Activated T-helper 2 cell treated with anti-CD3 and anti-CD28 coated beads, Interferon-gamma antibody, Interleukin-2, Interleukin-4, amounts not matched to agents 10 μg/mL and 5 μg/mL and 100 μg/mL, durations not matched to agents 14 hours and 24 hours and 36 hours (primary cell): ENCODE results near the gene KDM2A. TPM values are rescaled to one million over a fixed set of nuclear protein-coding genes. Genes with fewer than 3 reads are reported as not detected.

Experiments
- DNase-seq: peaks from one replicate; pipeline ENCODE4 v3.0.0; 2021; ENCODE audit warnings: low spot score
- H3K27ac Mint-ChIP-seq: one replicate; pipeline ENCODE4 v1.8.0; 2021; ENCODE audit warnings: mixed read lengths
- H3K27me3 Mint-ChIP-seq: one replicate; pipeline ENCODE4 v1.8.0; 2021; ENCODE audit warnings: low read depth, mixed read lengths
- H3K36me3 Mint-ChIP-seq: one replicate; pipeline ENCODE4 v1.8.0; 2021; ENCODE audit warnings: low read depth, mixed read lengths
- H3K4me1 Mint-ChIP-seq: one replicate; pipeline ENCODE4 v1.8.0; 2021; ENCODE audit warnings: low read depth, mixed read lengths
- H3K4me3 Mint-ChIP-seq: one replicate; pipeline ENCODE4 v1.8.0; 2021; ENCODE audit warnings: low read depth, mild to moderate bottlenecking, moderate library complexity, mixed read lengths
- H3K9me3 Mint-ChIP-seq: one replicate; pipeline ENCODE4 v1.8.0; 2021; ENCODE audit warnings: mixed read lengths
- intact Hi-C: fragments of 100-400 bp; cut with micrococcal nuclease; formaldehyde crosslinking; loops from one replicate; pipeline ENCODE4 v1.15.1; 2023
- total RNA-seq: library from RNA; stranded (reverse); gene quantifications from 2 replicates; pipeline ENCODE4 v1.2.3, GENCODE V29; 2022

The KDM2A gene
- total RNA-seq, 1 donor from 2014 or later, result 96.0 TPM

GRCh38 chr11:67262731-67263675 lies 143.9 kb downstream of the KDM2A start:
- intact Hi-C loops, result loop anchor here (2.0 to 5.0 kb wide), 2 partner anchors 22 to 129 kb away; partner anchors contain the start of gene RAD9A
- no peaks in the 10 kb centered on the region for H3K9me3 Mint-ChIP-seq
- peak; percentile 68 for DNase-seq
- H3K4me3 Mint-ChIP-seq, result peak overlapping the region; percentile 63
- H3K4me1 Mint-ChIP-seq, result peaks cover 50% of the 10 kb centered on the region
- peak overlapping the region; percentile 86 for H3K27ac Mint-ChIP-seq
- H3K27me3 Mint-ChIP-seq, result no peaks in the 10 kb centered on the region
- peaks cover 16% of the 10 kb centered on the region for H3K36me3 Mint-ChIP-seq

DNA sequence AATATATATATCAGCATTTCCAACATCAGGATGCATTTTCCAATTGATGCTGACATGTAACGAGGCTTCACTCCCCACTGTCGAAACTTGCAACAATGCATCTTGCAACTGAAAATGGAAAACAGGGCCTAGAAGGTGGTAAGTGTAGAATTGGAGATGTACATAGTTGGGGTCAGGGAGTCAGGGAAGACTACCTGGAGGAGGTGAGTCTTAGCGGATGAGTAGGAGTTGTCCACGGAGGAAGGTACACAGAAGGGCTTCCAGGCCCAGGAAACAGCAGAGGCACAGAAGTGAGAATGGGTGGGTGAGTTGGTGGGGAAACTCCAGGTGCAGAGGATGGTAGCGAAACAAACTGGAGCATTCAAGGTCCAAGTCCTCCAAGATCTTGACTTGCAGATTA lies 145.2 kb downstream of the KDM2A start:
- no peaks in the 10 kb centered on the region for H3K27me3 Mint-ChIP-seq
- H3K36me3 Mint-ChIP-seq, result peaks cover 23% of the 10 kb centered on the region
- intact Hi-C loops, result loop anchor here (2.0 to 5.0 kb wide), 2 partner anchors 128 to 223 kb away; partner anchors contain the start of gene RAD9A

GRCh38 chr11:67264877-67265632 lies 146.0 kb downstream of the KDM2A start:
- H3K36me3 Mint-ChIP-seq, result peaks cover 31% of the 10 kb centered on the region
- H3K4me3 Mint-ChIP-seq, result peak overlapping the region; percentile 77
- H3K9me3 Mint-ChIP-seq, result no peaks in the 10 kb centered on the region
- DNase-seq, result no peak
- H3K4me1 Mint-ChIP-seq, result peaks cover 57% of the 10 kb centered on the region
- intact Hi-C loops, result loop anchor here (2.0 to 5.0 kb wide), 3 partner anchors 117 to 222 kb away; partner anchors contain the start of gene RAD9A
- H3K27me3 Mint-ChIP-seq, result no peaks in the 10 kb centered on the region
- peak overlapping the region; percentile 85 for H3K27ac Mint-ChIP-seq

More for the DNA sequence above, 145.2 kb downstream of the KDM2A start:
- Mint-ChIP-seq H3K27ac (peak overlapping the region; percentile 85), H3K9me3 (no peaks in the 10 kb centered on the region), H3K4me3 (peak overlapping the region; percentile 77), H3K4me1 (peaks cover 56% of the 10 kb centered on the region)
- no peak for DNase-seq

GRCh38 chr11:67265633-67266448 lies 146.8 kb downstream of the KDM2A start:
- intact Hi-C loops, result loop anchor here (2.0 to 5.0 kb wide), 2 partner anchors 116 to 221 kb away; no protein-coding TSS in a partner anchor
- DNase-seq, result peak; percentile 77
- Mint-ChIP-seq H3K4me3 (peak overlapping the region; percentile 78), H3K27ac (peak overlapping the region; percentile 85), H3K27me3 (no peaks in the 10 kb centered on the region), H3K4me1 (peaks cover 65% of the 10 kb centered on the region), H3K9me3 (no peaks in the 10 kb centered on the region), H3K36me3 (peaks cover 39% of the 10 kb centered on the region)

DNA sequence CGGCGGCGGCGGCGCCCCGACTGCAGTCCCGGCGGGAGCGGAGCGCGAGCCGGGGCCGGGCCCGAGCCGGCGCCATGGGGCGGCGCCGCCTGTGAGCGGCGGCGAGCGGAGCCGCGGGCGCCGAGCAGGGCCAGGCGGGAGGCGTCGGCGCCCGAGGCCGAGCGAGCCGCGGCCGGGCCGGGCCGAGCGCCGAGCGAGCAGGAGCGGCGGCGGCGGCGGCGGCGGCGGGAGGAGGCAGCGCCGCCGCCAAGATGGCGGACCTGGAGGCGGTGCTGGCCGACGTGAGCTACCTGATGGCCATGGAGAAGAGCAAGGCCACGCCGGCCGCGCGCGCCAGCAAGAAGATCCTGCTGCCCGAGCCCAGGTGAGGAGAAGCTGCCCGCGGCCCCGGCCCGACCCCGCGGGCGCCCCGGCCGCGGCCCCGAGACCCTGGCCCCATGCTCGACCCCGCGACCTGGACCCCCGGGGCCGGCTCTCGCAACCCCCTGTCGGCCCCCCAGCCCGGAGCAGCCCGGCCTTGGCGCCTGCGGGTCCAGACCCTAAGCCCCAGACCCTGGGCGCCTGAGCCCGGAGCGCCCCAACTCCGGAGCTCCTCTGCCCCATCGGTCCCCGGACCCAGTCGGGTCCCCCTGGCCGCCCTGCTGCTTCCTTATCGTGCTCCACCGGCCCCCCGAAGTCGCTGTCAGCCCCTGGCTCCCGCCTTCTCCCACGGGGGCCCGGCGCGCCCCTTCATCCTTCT lies 147.6 kb downstream of the KDM2A start, which contains the start of gene GRK2:
GRK2 (plus strand) TSS at position 25 of the 739 bp plus-strand sequence; CDS start at position 252, 227 bp downstream.
- Mint-ChIP-seq H3K36me3 (peaks cover 46% of the 10 kb centered on the region), H3K4me3 (peak within 1 kb of the TSS; percentile 94), H3K4me1 (peaks cover 71% of the 10 kb centered on the region), H3K9me3 (no peaks in the 10 kb centered on the region), H3K27me3 (no peaks in the 10 kb centered on the region), H3K27ac (peak within 1 kb of the TSS; percentile 98)
- peak; percentile 32 for DNase-seq
- intact Hi-C loops, result loop anchor here (5.0 kb wide), 1 partner anchor 116 kb away; no protein-coding TSS in a partner anchor

DNA sequence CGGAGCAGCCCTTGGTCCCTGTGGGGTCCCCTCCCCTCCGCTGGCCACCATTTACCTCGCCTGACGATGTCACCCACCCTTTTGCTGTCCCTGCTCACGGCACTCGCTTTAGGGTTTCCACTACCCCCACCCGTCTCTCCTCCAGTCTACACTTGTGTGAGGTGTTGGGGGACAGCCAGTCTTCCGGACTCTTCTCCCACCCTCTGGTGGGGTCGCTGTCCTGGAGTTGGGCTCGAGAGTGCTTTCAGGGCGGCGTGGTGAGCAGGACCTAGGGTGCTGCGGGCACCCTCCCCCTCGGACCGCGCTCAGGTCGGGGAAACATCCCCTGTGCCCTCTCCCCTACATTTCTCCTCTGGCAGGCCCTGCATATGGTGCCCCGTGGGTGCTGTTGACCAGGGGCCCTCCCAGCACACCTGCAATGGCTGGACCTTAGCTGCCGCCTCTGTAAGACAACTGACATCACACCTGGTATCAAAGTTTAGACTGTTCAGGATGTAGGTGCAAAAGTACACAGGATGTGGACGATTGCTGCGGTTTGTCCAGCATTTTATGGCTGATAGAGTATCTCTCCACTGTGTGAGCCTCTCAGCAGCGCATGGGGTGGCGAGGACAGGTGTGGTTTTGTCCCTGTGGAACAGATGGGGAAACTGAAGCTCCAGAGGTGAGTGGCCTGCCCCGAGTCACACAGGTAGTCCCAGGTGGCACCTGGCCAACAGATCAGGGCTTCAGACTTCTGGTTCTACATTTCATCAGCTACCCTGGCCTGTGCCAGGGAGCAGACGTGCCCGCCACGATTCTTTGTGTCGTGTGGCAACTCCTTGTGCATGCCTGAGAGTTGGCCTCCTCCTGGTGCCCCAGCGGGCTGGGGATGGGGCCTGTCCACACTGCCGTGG lies 148.4 kb downstream of the KDM2A start:
- Mint-ChIP-seq H3K36me3 (peaks cover 54% of the 10 kb centered on the region), H3K9me3 (no peaks in the 10 kb centered on the region), H3K4me1 (peaks cover 72% of the 10 kb centered on the region), H3K27ac (peak overlapping the region; percentile 98), H3K27me3 (no peaks in the 10 kb centered on the region), H3K4me3 (peak overlapping the region; percentile 94)
- intact Hi-C loops, result loop anchor here (1.0 to 5.0 kb wide), 4 partner anchors 10 to 115 kb away; no protein-coding TSS in a partner anchor
- DNase-seq, result peak; percentile 32

GRCh38 chr11:67268081-67268961 lies 149.3 kb downstream of the KDM2A start:
- Mint-ChIP-seq H3K27me3 (no peaks in the 10 kb centered on the region), H3K4me1 (peaks cover 69% of the 10 kb centered on the region), H3K36me3 (peaks cover 62% of the 10 kb centered on the region), H3K27ac (peak overlapping the region; percentile 98), H3K9me3 (no peaks in the 10 kb centered on the region), H3K4me3 (peak overlapping the region; percentile 94)
- peak; percentile 69 for DNase-seq
- intact Hi-C loops, result loop anchor here (1.0 to 5.0 kb wide), 4 partner anchors 9 to 114 kb away; no protein-coding TSS in a partner anchor

GRCh38 chr11:67268962-67269268 lies 149.9 kb downstream of the KDM2A start:
- H3K9me3 Mint-ChIP-seq, result no peaks in the 10 kb centered on the region
- H3K4me3 Mint-ChIP-seq, result peak overlapping the region; percentile 94
- H3K27ac Mint-ChIP-seq, result peak overlapping the region; percentile 98
- peaks cover 63% of the 10 kb centered on the region for H3K36me3 Mint-ChIP-seq
- no peak for DNase-seq
- peaks cover 68% of the 10 kb centered on the region for H3K4me1 Mint-ChIP-seq
- intact Hi-C loops, result loop anchor here (1.0 to 5.0 kb wide), 4 partner anchors 8 to 113 kb away; no protein-coding TSS in a partner anchor
- H3K27me3 Mint-ChIP-seq, result no peaks in the 10 kb centered on the region

DNA sequence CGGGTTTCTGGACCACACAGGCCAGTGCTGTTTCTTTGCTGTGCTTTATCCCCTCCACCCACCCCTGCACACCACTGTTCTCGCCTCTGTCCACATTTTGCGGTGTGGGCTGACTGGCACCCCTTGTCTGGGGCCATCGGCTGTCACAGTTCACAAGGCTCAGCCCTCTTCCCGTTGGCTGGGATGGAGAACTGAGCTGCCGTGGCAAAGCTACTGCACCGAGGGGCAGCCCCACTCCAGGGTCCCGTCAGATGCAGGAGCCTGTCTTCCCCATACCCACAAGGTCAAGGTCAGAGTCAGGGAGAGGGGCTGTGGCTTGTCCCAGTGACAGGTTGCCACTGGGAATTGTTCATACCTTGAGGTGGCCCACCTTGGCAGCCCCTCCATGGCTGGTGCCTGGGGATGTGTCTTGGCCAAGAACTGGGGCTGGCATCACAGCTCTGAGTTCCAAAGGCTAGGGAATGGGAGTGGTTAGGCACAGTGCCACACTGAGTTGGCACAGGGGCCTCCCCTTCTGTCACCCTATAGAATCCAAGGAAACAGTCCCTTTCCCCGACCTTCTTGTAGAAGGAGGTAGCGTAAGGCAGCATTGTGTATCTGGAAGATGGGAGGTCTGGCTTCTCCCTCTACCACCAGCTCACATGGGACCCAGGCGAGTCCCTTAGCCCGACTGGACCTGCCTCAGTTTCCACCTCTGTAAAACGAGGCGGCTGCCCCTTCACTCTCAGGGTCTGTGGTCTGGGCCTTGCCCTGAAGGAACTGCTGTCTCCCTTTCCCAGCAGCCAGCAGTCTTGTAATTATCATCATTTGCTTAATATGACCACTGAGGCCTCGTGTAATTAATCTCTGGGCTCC lies 150.6 kb downstream of the KDM2A start:
- Mint-ChIP-seq H3K9me3 (no peaks in the 10 kb centered on the region), H3K27ac (peak overlapping the region; percentile 97), H3K4me3 (peak overlapping the region; percentile 94), H3K36me3 (peaks cover 67% of the 10 kb centered on the region), H3K27me3 (no peaks in the 10 kb centered on the region), H3K4me1 (peaks cover 63% of the 10 kb centered on the region)
- DNase-seq, result no peak
- intact Hi-C loops, result loop anchor here (5.0 kb wide), 3 partner anchors 113 to 238 kb away; partner anchors contain the start of genes CDK2AP2, PITPNM1, PPP1CA and TBC1D10C
